Chondrocyte (in vitro differentiated cells): ENCODE measurements around the gene LSP1. TPM values are rescaled to one million over a fixed set of nuclear protein-coding genes. Genes with fewer than 3 reads are reported as not detected.

ENCODE experiments used
- DNase-seq: peaks from one replicate; pipeline ENCODE4 v3.0.0; 2021; ENCODE audit warnings: mixed read lengths, low spot score
- H3K27ac Mint-ChIP-seq: one replicate; pipeline ENCODE4 v1.8.0; 2021; ENCODE audit warnings: mild to moderate bottlenecking, moderate library complexity, mixed read lengths; ENCODE audit not compliant: unreplicated experiment
- H3K27me3 Mint-ChIP-seq: 2 replicates; pipeline ENCODE4 v1.8.0; 2021; ENCODE audit warnings: low read depth, mixed read lengths
- H3K36me3 Mint-ChIP-seq: 2 replicates; pipeline ENCODE4 v1.8.0; 2021; ENCODE audit warnings: low read depth, mixed read lengths
- H3K4me1 Mint-ChIP-seq: 2 replicates; pipeline ENCODE4 v1.8.0; 2021; ENCODE audit warnings: low read depth, mild to moderate bottlenecking, mixed read lengths
- H3K4me3 Mint-ChIP-seq: one replicate; pipeline ENCODE4 v1.8.0; 2021; ENCODE audit warnings: mild to moderate bottlenecking, moderate library complexity, mixed read lengths; ENCODE audit not compliant: unreplicated experiment
- H3K9me3 Mint-ChIP-seq: 2 replicates; pipeline ENCODE4 v1.8.0; 2021; ENCODE audit warnings: low read depth, mixed read lengths
- CTCF ChIP-seq: fragments of 200-600 bp; sonication (generic); IDR thresholded peaks from 2 replicates; pipeline ENCODE4 v1.5.0; 2021; ENCODE audit warnings: antibody characterized with exemption, mild to moderate bottlenecking, moderate library complexity
- total RNA-seq: library from RNA; stranded (reverse); gene quantifications from 3 replicates; pipeline ENCODE4 v1.2.1, GENCODE V29; 2021

The LSP1 gene
- total RNA-seq, 1 donor from 2014 or later: 7.4 TPM

DNA sequence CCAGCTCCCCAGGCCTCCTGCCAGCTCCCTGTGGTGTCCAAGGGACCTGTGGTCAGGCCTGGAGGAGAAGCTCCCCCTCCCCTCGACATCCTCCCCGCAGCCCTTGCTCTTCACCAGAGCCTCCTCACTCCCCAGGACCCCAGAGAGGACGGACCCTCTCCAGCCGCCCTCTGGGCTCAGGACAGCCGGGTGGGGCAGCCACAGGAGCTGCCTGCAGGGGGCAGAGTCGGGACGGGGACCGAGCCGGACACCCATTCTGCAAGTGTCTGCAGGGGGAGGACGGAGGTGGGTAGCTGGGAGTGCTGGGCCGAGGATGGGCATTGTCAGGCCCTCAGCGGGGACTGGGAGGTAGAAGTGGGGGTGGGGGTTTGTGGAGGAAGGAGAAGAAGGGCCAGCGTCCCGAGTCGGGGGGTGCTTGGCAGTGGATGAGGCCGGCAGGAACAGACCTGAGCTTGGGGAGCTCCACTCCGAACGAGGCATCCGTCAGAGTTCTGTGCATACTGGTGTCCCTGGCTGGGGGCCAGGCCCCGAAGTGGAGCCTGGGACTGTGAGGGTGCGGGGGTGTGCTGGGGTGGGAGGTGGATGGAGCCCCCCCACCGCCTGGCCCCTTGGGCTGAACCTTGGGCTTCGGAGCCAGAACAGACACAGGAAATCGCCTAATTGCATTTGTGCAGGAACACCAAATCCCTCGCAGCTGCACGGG is 23.6 kb downstream of the LSP1 start:
- H3K27ac Mint-ChIP-seq: peak overlapping the region; percentile 87
- peak; percentile 83 for TF ChIP-seq CTCF
- no peaks in the 10 kb centered on the region for H3K9me3 Mint-ChIP-seq
- no peaks in the 10 kb centered on the region for H3K27me3 Mint-ChIP-seq
- H3K36me3 Mint-ChIP-seq: no peaks in the 10 kb centered on the region
- H3K4me3 Mint-ChIP-seq: peak overlapping the region; percentile 31
- peak; percentile 96 for DNase-seq
- peaks cover 49% of the 10 kb centered on the region for H3K4me1 Mint-ChIP-seq

DNA sequence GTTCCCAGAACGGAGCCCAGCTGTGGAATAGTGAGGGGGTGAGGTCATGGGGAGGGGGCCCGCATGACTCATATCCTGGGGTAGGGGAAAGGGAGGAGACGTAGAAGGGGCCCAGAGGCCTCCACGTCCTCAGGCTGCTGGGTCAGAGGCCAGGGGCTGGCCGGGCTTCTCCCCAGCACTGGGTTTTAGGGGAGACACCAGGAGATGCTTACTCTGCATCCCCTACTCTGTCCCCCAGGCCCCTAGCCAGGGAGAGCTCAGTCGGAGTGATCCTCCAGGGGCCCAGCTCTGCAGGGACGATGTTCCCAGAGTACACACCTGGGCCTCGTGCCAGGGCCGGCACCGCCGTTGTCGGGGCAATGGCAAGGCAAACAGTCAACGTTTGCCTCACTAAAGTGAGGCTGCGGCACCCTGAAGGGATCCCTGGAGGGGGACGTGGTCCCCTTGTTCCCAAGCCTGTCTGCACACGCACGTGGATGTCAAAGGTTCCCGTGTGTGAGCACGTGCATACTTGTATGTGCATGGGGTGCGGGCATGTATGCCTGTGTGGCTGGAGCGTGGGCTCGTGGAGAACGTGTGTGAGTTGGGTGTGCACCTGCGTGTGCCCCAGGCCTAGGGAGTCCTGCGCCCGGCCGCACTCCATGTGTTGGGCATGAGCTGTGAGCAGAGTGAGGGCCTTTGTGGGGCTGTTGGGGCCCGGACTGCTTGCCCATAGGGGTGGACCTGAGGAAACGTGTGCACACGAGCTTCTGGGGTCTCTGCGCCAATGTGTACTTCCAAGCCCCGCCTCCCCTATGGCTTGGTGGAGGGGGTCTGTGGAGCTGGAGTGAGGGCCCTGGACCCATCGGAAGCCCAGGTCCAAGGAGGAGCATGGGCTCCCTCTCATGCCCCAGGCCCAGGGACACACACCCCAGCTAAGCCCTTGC is 24.6 kb downstream of the LSP1 start:
- no peaks in the 10 kb centered on the region for H3K27me3 Mint-ChIP-seq
- peak overlapping the region; percentile 93 for H3K27ac Mint-ChIP-seq
- H3K4me1 Mint-ChIP-seq: peaks cover 44% of the 10 kb centered on the region
- no peaks in the 10 kb centered on the region for H3K9me3 Mint-ChIP-seq
- TF ChIP-seq CTCF: no peak
- H3K36me3 Mint-ChIP-seq: no peaks in the 10 kb centered on the region
- H3K4me3 Mint-ChIP-seq: no peak overlapping the region
- DNase-seq: peak; percentile 94

DNA sequence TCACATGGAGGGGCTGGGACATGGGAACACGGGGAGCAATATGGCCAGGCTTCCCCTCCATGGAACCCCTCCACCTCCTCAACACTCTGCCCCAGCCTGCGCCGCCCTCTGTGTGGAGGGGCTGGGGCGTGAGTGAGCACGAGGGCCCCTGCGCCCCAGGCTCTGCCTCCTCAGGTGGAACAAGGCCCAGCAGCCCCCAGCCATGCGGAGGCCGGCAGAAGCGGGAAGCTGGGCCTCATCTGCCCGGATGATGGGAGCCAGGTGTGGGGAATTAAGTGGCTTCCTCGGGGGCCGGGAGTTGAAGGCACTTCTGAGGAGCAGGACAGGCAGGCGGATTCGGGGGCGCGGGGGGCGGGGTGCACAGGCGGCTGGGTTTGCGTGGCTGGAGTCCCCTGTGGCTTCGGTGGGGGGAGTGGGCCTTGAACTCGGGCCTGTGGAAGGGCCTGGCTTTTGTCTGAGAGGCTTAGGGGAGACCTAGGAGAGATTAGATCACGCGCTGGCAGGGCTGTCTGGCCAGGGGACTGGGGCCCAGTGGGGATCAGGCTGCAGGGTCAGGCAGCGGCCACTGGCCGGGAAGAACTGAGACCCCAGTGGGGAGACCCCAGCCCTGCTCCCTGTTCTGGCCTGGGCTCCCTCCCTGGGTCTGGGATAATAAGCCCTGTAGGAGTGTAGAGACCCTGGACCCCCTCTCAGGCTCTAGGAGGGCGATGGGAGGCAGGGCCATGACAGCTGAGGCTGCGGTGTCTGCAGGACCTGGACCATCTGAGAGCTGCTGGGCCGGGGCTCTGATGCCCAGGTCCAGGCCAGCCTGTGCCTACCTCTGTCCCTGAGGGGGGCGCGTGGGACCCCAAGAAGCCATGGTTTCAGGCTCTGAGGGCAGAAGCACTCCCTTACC is 25.5 kb downstream of the LSP1 start:
- Mint-ChIP-seq H3K27me3 (no peaks in the 10 kb centered on the region), H3K36me3 (no peaks in the 10 kb centered on the region), H3K27ac (peak overlapping the region; percentile 93), H3K9me3 (no peaks in the 10 kb centered on the region), H3K4me3 (no peak overlapping the region), H3K4me1 (peaks cover 36% of the 10 kb centered on the region)
- TF ChIP-seq CTCF: no peak
- DNase-seq: peak; percentile 83

DNA sequence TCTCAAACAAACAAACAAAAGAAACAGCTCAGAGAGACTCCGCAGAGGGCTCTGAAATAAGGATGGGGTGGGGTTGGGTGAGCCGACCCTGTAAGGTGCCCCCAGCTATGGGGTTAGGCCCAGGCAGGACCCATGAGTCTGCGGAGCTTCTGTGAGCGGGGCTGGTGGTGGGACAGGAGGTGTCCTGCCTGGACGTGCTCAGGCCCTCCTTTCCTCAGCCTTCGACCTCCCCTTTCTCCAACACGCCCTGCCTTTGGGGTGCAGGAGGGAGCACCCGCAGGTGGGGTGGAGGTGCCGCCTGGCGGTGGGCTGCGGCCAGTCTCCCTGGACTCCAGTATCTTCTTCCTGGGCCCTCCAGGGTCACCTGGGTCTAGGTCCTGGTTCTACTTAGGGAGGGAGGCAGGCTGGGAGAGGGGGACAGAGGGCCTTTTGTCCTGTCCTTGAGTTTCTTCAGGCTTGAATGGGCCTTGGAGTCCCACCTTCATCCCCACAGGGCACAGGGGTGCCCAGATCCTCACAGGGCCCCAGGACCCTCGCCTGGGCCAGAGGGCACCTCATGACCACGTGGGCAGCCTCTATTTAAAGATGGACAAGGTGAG is 26.6 kb downstream of the LSP1 start:
- peak overlapping the region; percentile 32 for H3K27ac Mint-ChIP-seq
- peaks cover 33% of the 10 kb centered on the region for H3K4me1 Mint-ChIP-seq
- no peaks in the 10 kb centered on the region for H3K36me3 Mint-ChIP-seq
- H3K4me3 Mint-ChIP-seq: no peak overlapping the region
- TF ChIP-seq CTCF: no peak
- DNase-seq: peak; percentile 75
- H3K9me3 Mint-ChIP-seq: no peaks in the 10 kb centered on the region
- H3K27me3 Mint-ChIP-seq: no peaks in the 10 kb centered on the region
